ENCODE data around the gene GFER.

- TF ChIP-seq EZH2 (IDR thresholded peaks at IDR 0.05; ENCODE audit: insufficient read depth, poor library complexity, severe bottlenecking) = no peak
- no peak for TF ChIP-seq EZH2phosphoT487 (IDR thresholded peaks at IDR 0.05; ENCODE audit: insufficient read depth, low read depth)
These were observed 22.3 kb upstream of the GFER start for GRCh38 chr16:1961651-1962067.
